HepG2 (cell line): ENCODE results near the gene KDM5B. TPM values are rescaled to one million over a fixed set of nuclear protein-coding genes. Genes with fewer than 3 reads are reported as not detected.

ENCODE experiments used
- HOXD1 ChIP-seq: sonication (generic); formaldehyde crosslinking; IDR thresholded peaks from 2 replicates; pipeline ENCODE4 v1.5.0; 2020; ENCODE audit warnings: missing genetic modification reagents
- LRRFIP1 ChIP-seq: sonication (generic); formaldehyde crosslinking; conservative IDR thresholded peaks from 2 replicates; pipeline ENCODE4 v1.4.0; 2020; ENCODE audit warnings: missing genetic modification reagents
- MYC ChIP-seq: sonication (generic); formaldehyde crosslinking; IDR thresholded peaks from 2 replicates; pipeline ENCODE4 v1.9.0; 2021; ENCODE audit warnings: missing genetic modification reagents, borderline replicate concordance
- PHF20 ChIP-seq: sonication (generic); formaldehyde crosslinking; IDR thresholded peaks from 2 replicates; pipeline ENCODE4 v1.5.0; 2020; ENCODE audit warnings: mild to moderate bottlenecking, missing genetic modification reagents
- TSC22D2 ChIP-seq: sonication (generic); formaldehyde crosslinking; IDR thresholded peaks from 2 replicates; pipeline ENCODE4 v1.5.1; 2020; ENCODE audit warnings: missing genetic modification reagents, mild to moderate bottlenecking, borderline replicate concordance
- YEATS4 ChIP-seq: sonication (generic); formaldehyde crosslinking; IDR thresholded peaks from 2 replicates; pipeline ENCODE4 v1.4.0; 2020; ENCODE audit warnings: missing genetic modification reagents, borderline replicate concordance
- ZNF205 ChIP-seq: IDR thresholded peaks from 2 replicates; pipeline ENCODE4 v1.6.1; 2018; ENCODE audit warnings: missing biosample characterization, missing genetic modification reagents
- ZNF280D ChIP-seq: sonication (generic); formaldehyde crosslinking; IDR thresholded peaks from 2 replicates; pipeline ENCODE4 v1.5.1; 2020; ENCODE audit warnings: mild to moderate bottlenecking, missing genetic modification reagents
- ZNF331 ChIP-seq: sonication (generic); formaldehyde crosslinking; IDR thresholded peaks from 2 replicates; pipeline ENCODE4 v1.4.0; 2020; ENCODE audit warnings: missing genetic modification reagents
- ZNF362 ChIP-seq: sonication (generic); formaldehyde crosslinking; IDR thresholded peaks from 2 replicates; pipeline ENCODE4 v1.4.0; 2020; ENCODE audit warnings: missing genetic modification reagents, mild to moderate bottlenecking, borderline replicate concordance
- ZNF784 ChIP-seq: sonication (generic); formaldehyde crosslinking; IDR thresholded peaks from 2 replicates; pipeline ENCODE4 v1.5.1; 2020; ENCODE audit warnings: missing genetic modification reagents, mild to moderate bottlenecking, borderline replicate concordance
- polyA plus RNA-seq, 8 experiments: library from polyadenylated mRNA; depleted of rRNA in 3 of 8; stranded (reverse) in 7 of 8; unstranded in 1 of 8; fragments of >200 nt; fragmentation: Illumina TruSeq in 4 of 8; extraction: Trizol in 4 of 8; gene quantifications; 2 replicates each; pipeline versions ENCODE4 v1.2.1 to v1.2.3, GENCODE V29; 2011 to 2016; ENCODE audit warnings: low read depth in 4 of 8, missing spikeins in 1 of 8, mixed read lengths in 1 of 8; ENCODE audit not compliant: insufficient read depth in 1 of 8
- total RNA-seq, 5 experiments: library from RNA; depleted of rRNA; stranded (reverse); fragments of >200 nt; fragmentation: Illumina TruSeq; extraction: Trizol; gene quantifications; 2 replicates each; pipeline ENCODE4 v1.2.3, GENCODE V29; 2016; ENCODE audit warnings: low read depth in 1 of 5
- TF ChIP-seq, protein P1 (sequence below): sonication (generic); formaldehyde crosslinking; IDR thresholded peaks from 2 replicates; pipeline ENCODE4 v1.8.0; 2022; ENCODE audit warnings: missing genetic modification reagents, mild to moderate bottlenecking, moderate library complexity, borderline replicate concordance
- TF ChIP-seq, protein P2 (sequence below): IDR thresholded peaks from 2 replicates; pipeline ENCODE4 v1.6.1; 2012; ENCODE audit warnings: low read depth, low read length, improper control_type of control experiment
- TF ChIP-seq, protein P3 (sequence below): sonication (generic); formaldehyde crosslinking; IDR thresholded peaks from 2 replicates; pipeline ENCODE4 v1.4.0; 2020; ENCODE audit warnings: mild to moderate bottlenecking, missing genetic modification reagents

KDM5B gene
- total and polyA plus RNA-seq, 2 of the 13 experiments (the other 11 are each of a cell fraction or from before 2014, with no cell fraction given): 34.2 to 35.4 TPM

GRCh38 chr1:202692959-202693555 lies 115.2 kb downstream of the KDM5B start (continued):
- TF ChIP-seq TSC22D2 (CRISPR knock-in tag) (peak; percentile 98), ZNF280D (CRISPR knock-in tag) (peak; percentile 53; the same call in 1 of the 2 replicates), PHF20 (CRISPR knock-in tag) (no peak), LRRFIP1 (CRISPR knock-in tag) (peak; percentile 83; the same call in 1 of the 2 replicates), YEATS4 (CRISPR knock-in tag) (no peak), ZNF331 (CRISPR knock-in tag) (peak; percentile 94), ZNF784 (CRISPR knock-in tag) (no peak), HOXD1 (CRISPR knock-in tag) (no peak), ZNF362 (CRISPR knock-in tag) (no peak), MYC (CRISPR knock-in tag) (no peak), ZNF205 (CRISPR knock-in tag) (peak; percentile 61; the same call in 1 of the 2 replicates)
- TF ChIP-seq, protein P1, sequence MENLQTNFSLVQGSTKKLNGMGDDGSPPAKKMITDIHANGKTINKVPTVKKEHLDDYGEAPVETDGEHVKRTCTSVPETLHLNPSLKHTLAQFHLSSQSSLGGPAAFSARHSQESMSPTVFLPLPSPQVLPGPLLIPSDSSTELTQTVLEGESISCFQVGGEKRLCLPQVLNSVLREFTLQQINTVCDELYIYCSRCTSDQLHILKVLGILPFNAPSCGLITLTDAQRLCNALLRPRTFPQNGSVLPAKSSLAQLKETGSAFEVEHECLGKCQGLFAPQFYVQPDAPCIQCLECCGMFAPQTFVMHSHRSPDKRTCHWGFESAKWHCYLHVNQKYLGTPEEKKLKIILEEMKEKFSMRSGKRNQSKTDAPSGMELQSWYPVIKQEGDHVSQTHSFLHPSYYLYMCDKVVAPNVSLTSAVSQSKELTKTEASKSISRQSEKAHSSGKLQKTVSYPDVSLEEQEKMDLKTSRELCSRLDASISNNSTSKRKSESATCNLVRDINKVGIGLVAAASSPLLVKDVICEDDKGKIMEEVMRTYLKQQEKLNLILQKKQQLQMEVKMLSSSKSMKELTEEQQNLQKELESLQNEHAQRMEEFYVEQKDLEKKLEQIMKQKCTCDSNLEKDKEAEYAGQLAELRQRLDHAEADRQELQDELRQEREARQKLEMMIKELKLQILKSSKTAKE (CRISPR knock-in tag): no peak
- TF ChIP-seq, protein P2, sequence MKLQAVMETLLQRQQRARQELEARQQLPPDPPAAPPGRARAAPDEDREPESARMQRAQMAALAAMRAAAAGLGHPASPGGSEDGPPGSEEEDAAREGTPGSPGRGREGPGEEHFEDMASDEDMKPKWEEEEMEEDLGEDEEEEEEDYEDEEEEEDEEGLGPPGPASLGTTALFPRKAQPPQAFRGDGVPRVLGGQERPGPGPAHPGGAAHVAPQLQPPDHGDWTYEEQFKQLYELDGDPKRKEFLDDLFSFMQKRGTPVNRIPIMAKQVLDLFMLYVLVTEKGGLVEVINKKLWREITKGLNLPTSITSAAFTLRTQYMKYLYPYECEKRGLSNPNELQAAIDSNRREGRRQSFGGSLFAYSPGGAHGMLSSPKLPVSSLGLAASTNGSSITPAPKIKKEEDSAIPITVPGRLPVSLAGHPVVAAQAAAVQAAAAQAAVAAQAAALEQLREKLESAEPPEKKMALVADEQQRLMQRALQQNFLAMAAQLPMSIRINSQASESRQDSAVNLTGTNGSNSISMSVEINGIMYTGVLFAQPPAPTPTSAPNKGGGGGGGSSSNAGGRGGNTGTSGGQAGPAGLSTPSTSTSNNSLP: no peak
- TF ChIP-seq, protein P3, sequence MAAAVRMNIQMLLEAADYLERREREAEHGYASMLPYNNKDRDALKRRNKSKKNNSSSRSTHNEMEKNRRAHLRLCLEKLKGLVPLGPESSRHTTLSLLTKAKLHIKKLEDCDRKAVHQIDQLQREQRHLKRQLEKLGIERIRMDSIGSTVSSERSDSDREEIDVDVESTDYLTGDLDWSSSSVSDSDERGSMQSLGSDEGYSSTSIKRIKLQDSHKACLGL (CRISPR knock-in tag): no peak
